ENCODE measurements around the gene AUTS2.

GRCh38 chr7:70588191-70588921, 990.1 kb downstream of the AUTS2 start:
- no peak for TF ChIP-seq NR2C1 (IDR thresholded peaks at IDR 0.05)
- no peak for TF ChIP-seq NR2C1 (tag; IDR thresholded peaks at IDR 0.05)
- TF ChIP-seq PRDM10 (IDR thresholded peaks at IDR 0.05; ENCODE audit: partially characterized antibody), result no peak
- no peak for TF ChIP-seq HDAC1 (IDR thresholded peaks at IDR 0.05)
- no peak for TF ChIP-seq MAX (CRISPR knock-in tag; IDR thresholded peaks at IDR 0.05)
